A549 (cell line): ENCODE measurements around the gene RPTOR. TPM values are rescaled to one million over a fixed set of nuclear protein-coding genes. Genes with fewer than 3 reads are reported as not detected.

Experiments
- ATAC-seq, 2 experiments: fragments of 200-7000 bp in 1 of 2; fragments of >200 bp in 1 of 2; cut with Nextera tagmentation in 1 of 2; cut with Tn5 transposase in 1 of 2; 3 replicates each; pipeline versions ENCODE4 v1.8.0 to v1.9.1; 2018 to 2020; ENCODE audit warnings: mild to moderate bottlenecking in 1 of 2, moderate library complexity in 1 of 2
- CTCF ChIA-PET: fragments of 300-600 bp; sonication (Branson Sonifier 250); formaldehyde crosslinking; extraction: SDS; loops from one replicate; lab custom pipeline; 2021; ENCODE audit warnings: antibody characterized with exemption, inconsistent platforms; lab: Yijun Ruan, JAX
- POLR2A ChIA-PET: fragments of 350-600 bp; formaldehyde crosslinking; extraction: SDS; loops from one replicate; lab custom pipeline; 2021; ENCODE audit warnings: antibody characterized with exemption, inconsistent platforms; lab: Yijun Ruan, JAX
- DNase-seq, 2 experiments: peaks; one replicate each; pipeline versions ENCODE4 v3.0.0 to v3.0.0-alpha.2; 2011 to 2016; ENCODE audit warnings: low read depth in 1 of 2, low spot score in 1 of 2
- FAIRE-seq: peaks from 2 replicates; lab custom pipeline; 2011; peaks lifted over from hg19 to GRCh38; lab: Jason Lieb, UNC
- H3K27ac ChIP-seq, 2 experiments: fragments of >200 bp; sonication (Bioruptor Twin); formaldehyde crosslinking; 3 replicates each; pipeline ENCODE4 v1.5.1; 2016 to 2017
- H3K4me1 ChIP-seq: fragments of >200 bp; sonication (Bioruptor Twin); formaldehyde crosslinking; 3 replicates; pipeline ENCODE4 v1.6.1; 2016
- H3K4me2 ChIP-seq: fragments of >200 bp; sonication (Bioruptor Twin); formaldehyde crosslinking; 3 replicates; pipeline ENCODE4 v1.6.1; 2016
- H3K4me3 ChIP-seq: fragments of >200 bp; sonication (Bioruptor Twin); formaldehyde crosslinking; 3 replicates; pipeline ENCODE4 v1.5.1; 2016
- H3K9me3 ChIP-seq: fragments of >200 bp; sonication (Bioruptor Twin); formaldehyde crosslinking; 3 replicates; pipeline ENCODE4 v1.6.1; 2016
- ATOH8 ChIP-seq: fragments of 250-450 bp; sonication (Bioruptor Pico); IDR thresholded peaks from 2 replicates; pipeline ENCODE4 v1.5.0; 2020; ENCODE audit warnings: low read depth, mild to moderate bottlenecking, moderate library complexity
- BHLHE40 ChIP-seq: IDR thresholded peaks from 2 replicates; pipeline ENCODE4 v1.6.1; 2012; ENCODE audit warnings: low read depth, low read length, inconsistent platforms
- CHD2 ChIP-seq: fragments of 150-350 bp; IDR thresholded peaks from 2 replicates; pipeline ENCODE4 v1.6.1; 2014; ENCODE audit warnings: low read length; ENCODE audit not compliant: partially characterized antibody
- CHD4 ChIP-seq: fragments of 200-600 bp; sonication (generic); IDR thresholded peaks from 2 replicates; pipeline ENCODE4 v1.6.1; 2016; ENCODE audit warnings: antibody characterized with exemption, mild to moderate bottlenecking, borderline replicate concordance
- E2F6 ChIP-seq: IDR thresholded peaks from 2 replicates; pipeline ENCODE4 v1.6.1; 2012; ENCODE audit warnings: low read depth, borderline replicate concordance
- EP300 ChIP-seq, 2 experiments: fragments of >200 bp; sonication (Bioruptor Twin); formaldehyde crosslinking; IDR thresholded peaks; 2 replicates in 1 of 2; 3 replicates in 1 of 2; pipeline ENCODE4 v1.6.1; 2016 to 2017
- FOSL2 ChIP-seq, 2 experiments: fragments of 450-650 bp in 1 of 2; fragments of >200 bp in 1 of 2; sonication (Bioruptor Twin) in 1 of 2; formaldehyde crosslinking; IDR thresholded peaks; 2 replicates each; pipeline versions ENCODE4 v1.5.0 to v1.6.1; 2016 to 2020; ENCODE audit warnings: mild to moderate bottlenecking in 1 of 2, moderate library complexity in 1 of 2
- HES2 ChIP-seq: fragments of >200 bp; sonication (Bioruptor Twin); formaldehyde crosslinking; IDR thresholded peaks from 2 replicates; pipeline ENCODE4 v1.6.1; 2016
- HMGXB4 ChIP-seq: fragments of 250-450 bp; sonication (Bioruptor Pico); IDR thresholded peaks from 2 replicates; pipeline ENCODE4 v1.5.0; 2021; ENCODE audit warnings: mild to moderate bottlenecking, moderate library complexity, borderline replicate concordance
- KDM1A ChIP-seq: fragments of 200-600 bp; sonication (generic); IDR thresholded peaks from 2 replicates; pipeline ENCODE4 v1.6.1; 2016; ENCODE audit warnings: low read depth, mild to moderate bottlenecking
- KDM5A ChIP-seq: fragments of 200-600 bp; sonication (generic); IDR thresholded peaks from 2 replicates; pipeline ENCODE4 v1.6.1; 2016; ENCODE audit warnings: antibody characterized with exemption, mild to moderate bottlenecking
- MAFK ChIP-seq: fragments of 450-650 bp; IDR thresholded peaks from 2 replicates; pipeline ENCODE4 v1.6.1; 2014; ENCODE audit not compliant: partially characterized antibody
- NFE2L2 ChIP-seq: fragments of 150-350 bp; conservative IDR thresholded peaks from 2 replicates; pipeline ENCODE4 v1.6.1; 2014; ENCODE audit warnings: low read length
- POLR2AphosphoS2 ChIP-seq: conservative IDR thresholded peaks from 2 replicates; pipeline ENCODE4 v1.6.1; 2012; ENCODE audit warnings: low read length, improper control_type of control experiment, inconsistent platforms
- REST ChIP-seq: fragments of 200-600 bp; sonication (generic); IDR thresholded peaks from 2 replicates; pipeline ENCODE4 v1.6.1; 2016; ENCODE audit warnings: antibody characterized with exemption, mild to moderate bottlenecking, moderate library complexity
- RFX5 ChIP-seq: fragments of 450-650 bp; IDR thresholded peaks from 2 replicates; pipeline ENCODE4 v1.7.1; 2014; ENCODE audit warnings: antibody characterized with exemption, mild to moderate bottlenecking, moderate library complexity
- SMC3 ChIP-seq: fragments of >200 bp; sonication (Bioruptor Twin); formaldehyde crosslinking; IDR thresholded peaks from 3 replicates; pipeline ENCODE4 v1.6.1; 2018; ENCODE audit warnings: inconsistent platforms
- SREBF2 ChIP-seq: fragments of 450-650 bp; IDR thresholded peaks from 2 replicates; pipeline ENCODE4 v1.6.1; 2014; ENCODE audit warnings: mild to moderate bottlenecking, moderate library complexity
- TFCP2L1 ChIP-seq: fragments of 250-450 bp; sonication (Bioruptor Pico); IDR thresholded peaks from 2 replicates; pipeline ENCODE4 v1.5.0; 2021; ENCODE audit warnings: mild to moderate bottlenecking
- ZFP36 ChIP-seq: fragments of 450-650 bp; IDR thresholded peaks from 2 replicates; pipeline ENCODE4 v1.6.1; 2014; ENCODE audit warnings: borderline replicate concordance; ENCODE audit not compliant: partially characterized antibody
- ZNF302 ChIP-seq: fragments of 250-450 bp; sonication (Bioruptor Pico); IDR thresholded peaks from 2 replicates; pipeline ENCODE4 v1.9.0; 2021; ENCODE audit warnings: inconsistent platforms, mild to moderate bottlenecking, moderate library complexity
- WGBS: methylation state at CpG from one replicate; pipeline ENCODE4 v1.1.6; 2017; ENCODE audit errors: missing lambda C conversion rate; 5-methylcytosine and 5-hydroxymethylcytosine counted together
- polyA plus RNA-seq, 4 experiments: library from polyadenylated mRNA; depleted of rRNA in 3 of 4; stranded (reverse); fragments of >200 nt; fragmentation: RNase III in 1 of 4; extraction: RNeasy Plus Mini Kit Qiagen cat#74134 plus additional on column Dnase treatment in 1 of 4; gene quantifications; 2 replicates in 3 of 4; 3 replicates in 1 of 4; pipeline ENCODE4 v1.2.3, GENCODE V29; 2011 to 2017

RPTOR gene
- polyA plus RNA-seq, 2 of the 4 experiments (the other 2 are of a cell fraction), result 10.8 to 27.1 TPM

- DNase-seq (peak in 1 of 2 experiments; percentile 46), FAIRE-seq (no peak), ATAC-seq (peak; percentile 46 to 64; a peak in 4 of 6 replicates)
- Histone ChIP-seq H3K4me2 (peak overlapping the region; percentile 35; the same call in 1 of the 3 replicates), H3K4me3 (no peak overlapping the region), H3K4me1 (peaks cover 15% of the 10 kb centered on the region), H3K9me3 (no peaks in the 10 kb centered on the region), H3K27ac (peak overlapping the region in 1 of 2 experiments; percentile 65; a peak in 3 of 6 replicates)
- TF ChIP-seq REST (no peak), FOSL2 (IDR thresholded peaks at IDR 0.05) (no peak), FOSL2 (CRISPR knock-in tag; IDR thresholded peaks at IDR 0.05) (0 out of 2 replicates have a peak, but pooled peaks have one; percentile 19)
- ChIA-PET CTCF (interaction anchor here (1.0 to 1.9 kb wide), 4 partner anchors 12 to 441 kb away, joined by 3 to 5 read pairs (median 3); no protein-coding TSS in a partner anchor), POLR2A (no interaction called here)
- 79% methylated on average over 21 of the region's 21 CpGs for WGBS
Observed at GRCh38 chr17:80527016-80527645, 17.5 kb upstream of the RPTOR start.

GRCh38 chr17:80528536-80528935, 16.1 kb upstream of the RPTOR start:
- Histone ChIP-seq H3K9me3 (no peaks in the 10 kb centered on the region), H3K4me1 (peaks cover 15% of the 10 kb centered on the region), H3K4me2 (no peak overlapping the region), H3K27ac (no peak overlapping the region; a peak in 1 of 6 replicates), H3K4me3 (no peak overlapping the region)
- FAIRE-seq (no peak), ATAC-seq (no peak), DNase-seq (no peak)
- ChIA-PET POLR2A (no interaction called here), CTCF (interaction anchor here (0.7 to 1.9 kb wide), 7 partner anchors 24 to 122 kb away, joined by 3 to 6 read pairs (median 4); no protein-coding TSS in a partner anchor)
- 77% methylated on average over 8 of the region's 8 CpGs for WGBS
- TF ChIP-seq BHLHE40, result no peak
- TF ChIP-seq SMC3, result no peak
- no peak for TF ChIP-seq ZNF302 (CRISPR knock-in tag)
- no peak for TF ChIP-seq HES2
- TF ChIP-seq ATOH8 (CRISPR knock-in tag), result no peak
- no peak for TF ChIP-seq ZFP36
- TF ChIP-seq CHD4, result no peak
- no peak for TF ChIP-seq KDM1A
- TF ChIP-seq TFCP2L1, result no peak
- no peak for TF ChIP-seq MAFK
- no peak for TF ChIP-seq NFE2L2
- no peak for TF ChIP-seq KDM5A
- no peak for TF ChIP-seq HMGXB4 (CRISPR knock-in tag)
- TF ChIP-seq SREBF2, result no peak
- TF ChIP-seq RFX5, result no peak
- TF ChIP-seq POLR2AphosphoS2, result no peak
- TF ChIP-seq EP300 (IDR thresholded peaks at IDR 0.05), result no peak
- TF ChIP-seq E2F6, result no peak
- TF ChIP-seq CHD2, result no peak
